ENCODE results near the gene ITPRIP. TPM values are rescaled to one million over a fixed set of nuclear protein-coding genes. Genes with fewer than 3 reads are reported as not detected.

The ITPRIP gene
- total RNA-seq, 1 donor from 2014 or later: 21.7 TPM

DNA sequence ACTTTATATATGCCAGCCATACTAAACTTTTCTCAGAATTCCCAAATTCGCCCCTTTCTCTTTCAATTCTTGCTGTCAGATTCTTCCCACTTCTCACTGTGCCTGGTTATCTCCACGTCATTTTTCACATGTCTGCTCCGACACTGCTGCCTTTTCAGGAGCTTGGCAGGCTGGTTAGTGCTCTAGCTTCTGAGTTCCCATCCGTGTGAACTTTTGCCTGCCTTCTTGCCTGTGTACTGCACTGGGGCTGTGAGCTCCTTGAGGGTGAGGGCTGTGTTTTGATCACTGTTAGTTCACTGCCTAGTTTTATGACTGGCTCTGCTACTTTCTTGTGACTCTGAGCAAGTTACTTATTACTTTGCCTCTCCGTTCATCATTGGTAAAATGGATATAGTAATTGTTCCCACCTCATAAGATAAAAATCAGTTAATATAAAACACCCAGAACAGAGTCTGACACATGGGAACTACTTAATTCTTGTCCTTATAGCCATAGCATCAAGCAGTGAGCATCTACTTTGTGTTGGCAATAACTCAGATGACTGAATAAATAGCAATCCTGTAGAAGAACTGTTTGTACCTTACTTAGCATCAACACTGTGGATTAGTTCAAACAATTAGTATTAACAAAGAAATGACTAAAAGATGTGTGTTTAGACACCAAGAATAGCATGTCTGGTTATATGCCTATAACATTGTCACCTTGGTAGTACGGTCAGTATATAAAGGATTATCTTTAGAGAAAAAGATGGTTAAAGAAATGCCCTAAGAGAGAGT lies 78.1 kb downstream of the ITPRIP start:
- intact Hi-C loops (cut with micrococcal nuclease): loop anchor here (10.0 kb wide), 1 partner anchor 1755 kb away; the partner anchor contains the start of genes ACTR1A and SUFU

Other genes with a start within 250 kb of the ITPRIP start
- 11.6 and 12.1 TPM in 2 replicates for gene SFR1, start 216.3 kb downstream of the ITPRIP start, total RNA-seq
- gene CFAP43, start 106.1 kb downstream of the ITPRIP start, total RNA-seq: not detected in 2 replicates
- gene GSTO1, start 83.6 kb downstream of the ITPRIP start, total RNA-seq: 112 and 115 TPM in 2 replicates
- 1.2 and 1.4 TPM in 2 replicates for gene GSTO2, start 69.3 kb downstream of the ITPRIP start, total RNA-seq
- gene CFAP58, start 15.4 kb upstream of the ITPRIP start, total RNA-seq: 0.15 and 0.34 TPM in 2 replicates